PFSK-1 (cell line): ENCODE results near the gene LRRC8D.

ENCODE experiments used
- FOXP2 ChIP-seq: optimal IDR thresholded peaks from 2 replicates; pipeline ENCODE3; 2011; ENCODE audit warnings: borderline replicate concordance, control low read depth, inconsistent platforms; ENCODE audit not compliant: insufficient read depth; ENCODE audit errors: extremely low read length, extremely low read depth
- POLR2AphosphoS5 ChIP-seq: IDR thresholded peaks from 2 replicates; pipeline ENCODE4 v1.6.1; 2012; ENCODE audit warnings: low read depth, mild to moderate bottlenecking, control low read depth, low read length, moderate library complexity
- SIN3A ChIP-seq: IDR thresholded peaks from 2 replicates; pipeline ENCODE4 v1.6.1; 2012; ENCODE audit warnings: mild to moderate bottlenecking, low read length, moderate library complexity, borderline replicate concordance; ENCODE audit not compliant: insufficient read depth
- TAF1 ChIP-seq: IDR thresholded peaks from 2 replicates; pipeline ENCODE4 v1.6.1; 2012; ENCODE audit warnings: low read length, control low read depth, borderline replicate concordance; ENCODE audit not compliant: insufficient read depth
- TF ChIP-seq, protein P1 (sequence below), 2 experiments: IDR thresholded peaks; 2 replicates each; pipeline versions ENCODE4 v1.6.1 to v1.8.0; 2011 to 2012; ENCODE audit warnings: low read depth in 2 of 2, low read length in 2 of 2, control low read depth in 1 of 2, inconsistent platforms in 1 of 2, mild to moderate bottlenecking in 1 of 2, moderate library complexity in 1 of 2; ENCODE audit not compliant: insufficient read depth in 1 of 2

DNA sequence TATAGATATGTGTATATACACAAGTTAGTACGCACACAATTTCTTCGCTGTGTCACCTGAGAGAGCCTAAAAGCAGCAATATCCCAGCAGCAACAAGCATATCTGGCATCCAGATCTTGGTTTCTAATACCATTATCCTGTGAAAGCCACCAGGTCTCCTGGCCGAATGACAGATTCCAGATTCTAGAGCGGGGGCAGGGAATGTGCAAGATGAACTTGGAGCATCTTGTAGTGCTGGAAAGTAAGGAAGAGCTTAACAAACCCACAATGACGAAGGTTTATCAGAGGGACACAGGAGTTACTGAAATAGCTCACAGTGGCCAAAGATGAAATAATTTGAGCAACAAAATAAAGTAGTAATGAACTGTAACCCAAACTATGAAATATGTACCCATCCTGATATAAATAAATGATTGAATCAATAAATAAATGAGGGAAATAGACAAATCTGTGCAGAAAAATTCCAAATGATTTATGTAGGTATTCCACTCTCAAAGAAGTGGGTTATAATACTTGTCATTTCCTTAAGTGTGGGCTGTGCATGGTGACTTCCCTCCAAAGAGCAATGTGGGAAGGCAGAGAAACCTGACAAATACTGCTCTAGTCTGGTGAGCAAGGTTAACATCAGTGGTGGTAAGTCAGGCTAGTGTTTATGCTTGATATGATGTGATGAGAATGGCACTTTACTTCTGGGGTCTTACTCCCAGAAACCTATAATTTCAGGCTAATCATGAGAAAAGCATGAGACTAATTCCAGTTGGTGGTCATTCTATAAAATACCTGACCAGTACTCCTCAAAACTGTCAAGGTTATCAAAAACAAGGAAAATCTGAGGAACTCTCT is 67.9 kb downstream of the LRRC8D start:
- TF ChIP-seq POLR2AphosphoS5: no peak
- TF ChIP-seq TAF1: no peak
- TF ChIP-seq SIN3A: no peak
- TF ChIP-seq, protein P1, sequence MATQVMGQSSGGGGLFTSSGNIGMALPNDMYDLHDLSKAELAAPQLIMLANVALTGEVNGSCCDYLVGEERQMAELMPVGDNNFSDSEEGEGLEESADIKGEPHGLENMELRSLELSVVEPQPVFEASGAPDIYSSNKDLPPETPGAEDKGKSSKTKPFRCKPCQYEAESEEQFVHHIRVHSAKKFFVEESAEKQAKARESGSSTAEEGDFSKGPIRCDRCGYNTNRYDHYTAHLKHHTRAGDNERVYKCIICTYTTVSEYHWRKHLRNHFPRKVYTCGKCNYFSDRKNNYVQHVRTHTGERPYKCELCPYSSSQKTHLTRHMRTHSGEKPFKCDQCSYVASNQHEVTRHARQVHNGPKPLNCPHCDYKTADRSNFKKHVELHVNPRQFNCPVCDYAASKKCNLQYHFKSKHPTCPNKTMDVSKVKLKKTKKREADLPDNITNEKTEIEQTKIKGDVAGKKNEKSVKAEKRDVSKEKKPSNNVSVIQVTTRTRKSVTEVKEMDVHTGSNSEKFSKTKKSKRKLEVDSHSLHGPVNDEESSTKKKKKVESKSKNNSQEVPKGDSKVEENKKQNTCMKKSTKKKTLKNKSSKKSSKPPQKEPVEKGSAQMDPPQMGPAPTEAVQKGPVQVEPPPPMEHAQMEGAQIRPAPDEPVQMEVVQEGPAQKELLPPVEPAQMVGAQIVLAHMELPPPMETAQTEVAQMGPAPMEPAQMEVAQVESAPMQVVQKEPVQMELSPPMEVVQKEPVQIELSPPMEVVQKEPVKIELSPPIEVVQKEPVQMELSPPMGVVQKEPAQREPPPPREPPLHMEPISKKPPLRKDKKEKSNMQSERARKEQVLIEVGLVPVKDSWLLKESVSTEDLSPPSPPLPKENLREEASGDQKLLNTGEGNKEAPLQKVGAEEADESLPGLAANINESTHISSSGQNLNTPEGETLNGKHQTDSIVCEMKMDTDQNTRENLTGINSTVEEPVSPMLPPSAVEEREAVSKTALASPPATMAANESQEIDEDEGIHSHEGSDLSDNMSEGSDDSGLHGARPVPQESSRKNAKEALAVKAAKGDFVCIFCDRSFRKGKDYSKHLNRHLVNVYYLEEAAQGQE (IDR thresholded peaks at IDR 0.05; ENCODE audit: insufficient read depth in 1 of 2, low read depth in 2 of 2, low read length in 2 of 2): no peak
- no peak for TF ChIP-seq FOXP2
